Stimulated activated CD8-positive, alpha-beta memory T cell treated with anti-CD3 and anti-CD28 coated beads, Interleukin-4, amount 100 ng/mL, for 4 hours (primary cell): ENCODE data around the gene PDE4A.
"Not testable (repeated sequence)": the region's sequence is repeated elsewhere in the genome, so short reads cannot be mapped to it uniquely, and the experiment has no call there.

Source experiments
- DNase-seq, 2 donors: peaks; one replicate each; pipeline ENCODE4 v3.0.0-alpha.2; 2020; ENCODE audit warnings: low read depth in 2 of 2, low spot score in 1 of 2

Gene PDE4A

GRCh38 chr19:10403137-10404021 lies 17.0 kb upstream of the PDE4A start, which contains the start of gene CDC37:
CDC37 (minus strand) TSS chr19:10403542; CDS start chr19:10403479, 63 bp downstream.
- DNase-seq = peak; percentile 96 to 98

GRCh38 chr19:10404888-10405820 lies 15.2 kb upstream of the PDE4A start:
- DNase-seq = no peak

DNA sequence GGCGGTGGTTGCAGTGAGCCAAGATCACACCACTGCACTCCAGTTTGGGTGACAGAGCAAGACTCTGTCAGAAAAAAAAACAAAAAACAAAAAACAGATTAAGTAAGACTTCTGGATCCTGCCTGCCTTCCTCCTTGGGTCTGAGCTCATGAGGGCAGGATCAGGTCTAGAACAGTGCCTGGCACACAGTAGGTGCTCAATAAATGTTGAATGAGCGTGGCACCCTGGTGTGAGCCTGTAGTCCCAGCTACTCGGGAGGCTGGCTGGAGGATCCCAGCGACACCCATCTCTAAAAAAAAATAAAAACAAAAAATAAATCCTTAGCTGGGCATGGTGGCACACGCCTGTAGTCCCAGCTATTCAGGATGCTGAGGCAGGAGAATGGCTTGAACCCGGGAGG lies 14.1 kb upstream of the PDE4A start:
- no peak for DNase-seq

GRCh38 chr19:10407096-10407495 lies 13.2 kb upstream of the PDE4A start:
- no peak for DNase-seq

DNA sequence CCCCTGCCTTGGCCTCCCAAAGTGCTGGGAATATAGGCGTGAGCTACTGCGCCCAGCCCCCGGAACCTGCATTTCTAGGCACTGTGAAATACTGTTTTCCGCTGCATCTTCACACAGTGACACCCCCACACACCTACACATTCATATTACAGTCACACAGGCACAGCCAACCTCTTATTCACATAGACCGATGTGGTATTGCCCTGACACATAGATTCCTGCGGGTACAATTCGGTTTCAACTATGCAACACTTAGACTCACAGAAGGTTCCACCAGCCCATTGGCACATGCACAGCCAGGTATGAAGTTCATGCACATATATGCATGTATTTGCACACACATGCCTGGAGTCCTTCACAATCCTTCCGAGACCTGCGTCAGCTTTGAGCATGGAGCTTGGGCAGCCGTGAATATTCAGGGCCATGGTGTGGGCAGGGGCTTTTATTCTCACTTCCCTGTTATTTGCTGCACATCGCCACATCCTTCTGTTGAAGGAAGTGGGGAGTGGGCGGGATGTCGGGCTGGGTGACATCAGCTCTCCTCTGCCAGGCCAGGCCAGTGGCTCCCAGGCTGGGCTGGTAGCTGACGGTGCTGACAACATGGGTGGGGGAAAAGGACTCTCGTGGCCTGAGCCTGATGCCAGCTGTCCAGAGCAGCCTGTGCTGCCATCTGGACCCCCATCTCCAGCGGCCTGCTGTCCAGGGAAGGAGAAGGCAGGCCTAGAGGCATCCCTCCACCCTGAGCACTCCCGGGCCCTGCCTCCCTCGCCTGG lies 11.6 kb upstream of the PDE4A start:
- DNase-seq = peak in 1 of 2 donors; percentile 59

GRCh38 chr19:10411224-10411623 lies 9.1 kb upstream of the PDE4A start:
- not testable (repeated sequence) for DNase-seq

GRCh38 chr19:10412257-10412977 lies 7.9 kb upstream of the PDE4A start:
- no peak for DNase-seq

DNA sequence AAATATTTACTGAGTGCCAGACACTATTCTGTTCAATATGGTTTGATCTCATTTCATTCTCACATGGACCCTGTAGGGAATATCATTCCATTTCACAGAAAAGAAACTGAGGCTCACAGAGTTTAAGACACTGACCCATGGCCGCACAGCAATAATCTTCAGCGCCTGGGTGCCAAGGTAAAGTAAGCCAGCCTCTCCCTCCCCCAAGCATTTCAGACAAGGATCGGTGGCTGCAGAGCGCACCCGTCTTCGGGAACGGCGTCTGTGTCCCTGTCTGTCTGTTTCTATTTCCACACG lies 4.3 kb upstream of the PDE4A start:
- no peak for DNase-seq

DNA sequence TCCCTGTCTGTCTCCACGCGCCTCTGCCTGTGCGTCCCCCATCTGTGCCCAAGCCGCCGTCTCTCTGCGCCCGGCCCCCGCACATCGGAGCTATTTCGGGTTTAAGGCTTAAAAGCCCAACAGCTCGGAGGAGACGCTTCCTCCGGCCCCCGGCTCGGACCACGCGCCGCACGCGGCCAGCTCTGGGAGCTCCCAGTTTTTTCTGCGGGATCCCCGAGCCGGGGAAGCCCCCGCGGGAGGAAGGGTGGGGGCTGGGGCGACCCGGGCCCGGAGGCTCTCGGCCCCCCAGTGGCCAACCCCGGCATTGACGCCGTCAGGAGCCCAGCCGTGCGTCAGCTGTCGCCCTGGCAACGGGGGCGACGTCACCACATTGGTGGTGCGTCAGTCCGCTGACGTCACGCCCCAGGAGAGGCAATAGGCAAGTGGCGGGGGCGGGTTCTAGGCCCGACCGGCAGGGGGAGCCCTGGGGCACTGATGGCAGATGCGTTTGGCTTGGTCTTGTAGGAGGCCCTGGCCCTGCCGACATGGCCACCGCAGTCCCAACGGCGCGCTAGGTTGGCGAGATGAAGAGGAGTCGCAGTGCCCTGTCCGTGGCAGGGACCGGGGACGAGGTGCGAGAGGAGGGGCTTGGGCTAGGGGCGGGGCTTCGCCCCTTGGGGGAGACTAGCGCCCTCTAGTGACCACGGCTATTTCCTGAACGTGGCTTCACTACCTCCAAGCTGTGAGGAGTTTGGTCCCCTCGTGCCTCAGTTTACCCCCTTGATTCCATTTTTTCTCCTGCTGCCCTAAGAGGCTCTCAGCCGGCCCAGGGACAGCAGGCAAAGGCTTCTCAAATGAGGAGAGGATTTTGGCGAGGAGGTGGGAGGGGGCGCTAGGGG lies 3.7 kb upstream of the PDE4A start:
- peak; percentile 83 to 90 for DNase-seq

DNA sequence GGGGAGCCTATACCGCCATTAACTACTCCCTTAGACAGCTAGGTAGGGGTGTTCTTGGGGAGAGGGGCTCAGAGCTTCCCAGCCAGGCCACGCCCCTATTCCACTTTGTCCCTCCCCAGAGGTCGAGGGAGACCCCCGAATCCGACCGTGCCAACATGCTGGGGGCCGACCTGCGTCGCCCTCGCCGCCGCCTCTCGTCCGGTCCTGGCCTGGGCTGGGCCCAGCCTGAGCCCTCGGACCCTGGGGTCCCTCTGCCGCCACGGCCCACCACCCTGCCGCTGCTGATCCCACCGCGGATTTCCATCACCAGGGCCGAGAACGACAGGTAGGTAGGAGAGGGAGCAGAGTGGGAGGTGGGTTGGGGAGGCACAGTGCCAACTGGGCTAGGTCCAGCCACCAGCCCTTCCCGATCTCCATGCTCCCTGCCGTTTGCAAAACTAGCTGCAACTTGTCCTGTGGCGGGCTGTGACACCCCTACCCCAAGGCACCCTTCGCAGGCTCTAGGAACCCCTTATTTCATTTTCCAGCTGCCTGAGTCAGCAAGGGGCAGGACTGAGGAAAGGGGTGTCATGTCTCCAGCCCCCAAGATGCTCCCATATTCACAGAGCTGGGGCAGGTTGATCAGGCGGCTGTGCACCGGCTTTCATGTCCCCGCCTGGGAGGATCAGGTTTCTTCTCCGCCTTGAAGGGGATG lies 2.6 kb upstream of the PDE4A start:
- DNase-seq = no peak

DNA sequence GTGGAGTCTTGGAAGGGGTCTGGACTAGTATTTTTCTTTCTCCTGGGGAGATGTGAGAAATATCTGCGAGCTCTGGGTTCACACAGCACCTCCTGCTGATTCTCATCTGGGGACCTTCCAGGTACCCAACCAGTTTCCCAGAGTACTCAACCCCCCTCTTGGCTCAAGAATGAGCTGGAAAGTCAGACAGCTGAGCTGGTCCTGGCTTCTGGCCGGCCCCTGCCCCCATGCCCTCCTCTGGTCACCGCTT lies 2.2 kb upstream of the PDE4A start:
- no peak for DNase-seq

DNA sequence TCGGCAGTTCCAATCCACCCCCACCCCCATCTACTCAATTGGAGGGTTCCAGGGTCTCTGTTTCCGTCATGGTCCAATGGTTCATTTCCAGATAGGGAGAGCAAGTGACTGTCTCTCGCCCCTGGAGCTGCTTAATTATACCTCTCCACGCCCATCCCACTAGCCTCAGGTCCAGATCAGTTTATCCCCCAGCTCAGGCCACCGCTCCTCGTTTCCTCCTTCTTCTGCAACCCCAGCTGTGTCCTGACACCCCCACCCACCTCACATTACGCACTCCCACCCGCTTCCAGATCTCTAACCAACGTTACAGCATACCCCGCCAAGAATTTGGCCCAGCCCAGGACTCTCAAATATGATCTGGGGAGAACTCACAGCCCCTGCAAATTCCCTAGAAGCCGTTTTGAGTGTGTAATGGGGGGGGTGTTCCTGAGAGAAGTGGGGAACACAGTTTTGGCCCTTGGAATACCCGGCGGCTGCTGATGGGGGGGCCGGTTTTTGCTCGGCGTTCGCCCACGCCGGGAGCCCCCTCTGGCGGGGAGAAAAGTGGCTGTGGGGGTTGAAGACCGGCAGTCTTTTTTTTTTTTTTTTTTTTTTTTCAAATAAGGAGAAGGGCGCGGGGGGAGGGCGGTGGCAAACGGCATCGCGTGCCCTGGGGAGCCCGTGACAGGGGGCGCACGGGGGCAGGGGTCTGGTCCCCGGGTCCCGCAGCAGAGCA lies 1.7 kb upstream of the PDE4A start:
- no peak for DNase-seq

GRCh38 chr19:10419200-10419645 lies 1.1 kb upstream of the PDE4A start:
- peak in 1 of 2 donors; percentile 55 for DNase-seq

GRCh38 chr19:10419646-10420443 lies 493 bp upstream of the PDE4A start:
- DNase-seq = no peak

GRCh38 chr19:10421240-10422045 lies 1.1 kb downstream of the PDE4A start:
- no peak for DNase-seq

DNA sequence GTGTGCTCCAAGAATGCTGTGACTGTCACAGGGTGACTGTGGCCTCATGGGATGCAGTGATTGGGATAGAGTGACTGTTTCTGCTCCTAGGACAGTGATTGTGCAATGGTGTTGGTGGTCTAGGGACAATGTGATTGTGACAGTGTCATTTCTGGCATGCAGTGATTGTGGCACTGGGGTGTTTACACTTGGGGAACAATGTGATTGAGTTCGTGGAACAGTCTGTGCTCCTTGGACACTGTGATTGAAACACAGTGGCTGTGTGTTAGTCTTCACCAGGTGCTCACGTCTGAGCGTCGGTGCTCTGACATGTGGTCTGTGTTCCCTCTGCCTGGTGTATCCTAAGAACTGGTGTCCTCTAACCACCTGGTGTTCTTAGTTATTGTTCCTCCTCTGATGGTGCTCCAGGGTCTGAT lies 1.7 kb downstream of the PDE4A start:
- no peak for DNase-seq

- DNase-seq = no peak
These were observed 2.5 kb downstream of the PDE4A start for GRCh38 chr19:10422846-10423245.
